ENCODE results near the gene C10orf62. TPM values are rescaled to one million over a fixed set of nuclear protein-coding genes. Genes with fewer than 3 reads are reported as not detected.

C10orf62 gene
- total and polyA plus RNA-seq, 10 of the 15 experiments (the other 5 are each of a cell fraction or from before 2014, with no cell fraction given), result not detected

GRCh38 chr10:97547271-97547600 lies 42.3 kb upstream of the C10orf62 start (continued):
- TF ChIP-seq RELB (IDR thresholded peaks at IDR 0.05; ENCODE audit: low read depth), result no peak

- DNase-seq (ENCODE audit: low read depth, low spot score) (no peak), ATAC-seq (no peak), FAIRE-seq (no peak)
- Histone ChIP-seq H3K27ac (ENCODE audit: control insufficient read depth, insufficient read depth) (no peak overlapping the region), H4K20me1 (ENCODE audit: control insufficient read depth, insufficient read depth) (no peaks in the 10 kb centered on the region), H3K79me2 (ENCODE audit: control insufficient read depth, insufficient read depth, low read length) (no peaks in the 10 kb centered on the region), H2AFZ (ENCODE audit: control insufficient read depth, low read depth, low read length) (no peak overlapping the region), H3K4me2 (ENCODE audit: control insufficient read depth, insufficient read depth) (no peak overlapping the region), H3K9ac (ENCODE audit: control insufficient read depth, insufficient read depth, low read length) (no peak overlapping the region), H3K36me3 (ENCODE audit: control insufficient read depth in 2 of 2, insufficient read depth in 2 of 2, low read length in 1 of 2) (no peaks in the 10 kb centered on the region), H3K27me3 (replicated peaks in 1 of 2; ENCODE audit: control insufficient read depth in 2 of 2, insufficient read depth in 2 of 2, low read length in 1 of 2) (no peaks in the 10 kb centered on the region; a peak in 1 of 4 replicates), H3K9me3 (replicated peaks; ENCODE audit: control insufficient read depth, insufficient read depth, low read length) (no peaks in the 10 kb centered on the region), H3K4me1 (ENCODE audit: control insufficient read depth, insufficient read depth, low read length) (peaks cover 6% of the 10 kb centered on the region; the same call in 1 of the 2 replicates), H3K4me3 (no peak overlapping the region)
- BruUV-seq (replicated peaks), result no TSS peak
- TF ChIP-seq ZNF217 (IDR thresholded peaks at IDR 0.05), result no peak
- TF ChIP-seq BHLHE40 (IDR thresholded peaks at IDR 0.05; ENCODE audit: borderline replicate concordance in 1 of 2, low read depth in 2 of 2, low read length in 1 of 2), result no peak
- TF ChIP-seq SMARCA5 (IDR thresholded peaks at IDR 0.05), result no peak
- no peak for TF ChIP-seq YBX1 (IDR thresholded peaks at IDR 0.05)
- no peak for TF ChIP-seq CREM (IDR thresholded peaks at IDR 0.05; ENCODE audit: low read depth)
- TF ChIP-seq SRF (IDR thresholded peaks at IDR 0.05; ENCODE audit: low read depth in 2 of 2, low read length in 2 of 2), result no peak
- TF ChIP-seq RBBP5 (conservative IDR thresholded peaks at IDR 0.05), result no peak
- TF ChIP-seq CHD2 (IDR thresholded peaks at IDR 0.05; ENCODE audit: borderline replicate concordance, low read depth, low read length), result no peak
- TF ChIP-seq USF2 (IDR thresholded peaks at IDR 0.05; ENCODE audit: borderline replicate concordance, low read depth, low read length), result no peak
- no peak for TF ChIP-seq FOXM1 (IDR thresholded peaks at IDR 0.05; ENCODE audit: low read depth, low read length)
- TF ChIP-seq ESRRA (IDR thresholded peaks at IDR 0.05; ENCODE audit: low read length), result no peak
- no peak for TF ChIP-seq PAX5 (IDR thresholded peaks at IDR 0.05; ENCODE audit: borderline replicate concordance, low read depth, low read length)
- 31% methylated on average over 4 of the region's 4 CpGs for WGBS (ENCODE audit: insufficient coverage, insufficient replicate concordance, low lambda C conversion rate, missing lambda C conversion rate)
- POLR2A ChIA-PET, result no interaction called here
- CTCF ChIA-PET, result interaction anchor here (1.2 kb wide), 1 partner anchor 14 kb away, joined by 3 read pairs; no protein-coding TSS in a partner anchor
- RAD21 ChIA-PET (ENCODE audit: unreplicated experiment), result no interaction called here
- intact Hi-C loops (cut with micrococcal nuclease; ENCODE audit: unreplicated experiment) (no loop called here), in situ Hi-C loops (cut with MboI) (no loop called here)
- SMC1A ChIA-PET (ENCODE audit: uncharacterized antibody, unreplicated experiment), result no interaction called here
Measured at GRCh38 chr10:97547962-97548361, 41.6 kb upstream of the C10orf62 start.
